OCI-LY1 (cell line): ENCODE data around the gene POU3F3.

Experiments
- CTCF ChIP-seq: fragments of 200-600 bp; sonication (generic), shearing (Covaris generic); IDR thresholded peaks from 2 replicates; pipeline ENCODE4 v1.5.1; 2017; ENCODE audit warnings: mild to moderate bottlenecking, antibody characterized with exemption, low read length, moderate library complexity, mixed read lengths
- EZH2 ChIP-seq: fragments of 200-600 bp; sonication (generic), shearing (Covaris generic); IDR thresholded peaks from 2 replicates; pipeline ENCODE4 v1.8.0; 2017; ENCODE audit warnings: borderline replicate concordance, mixed run types, mild to moderate bottlenecking, antibody characterized with exemption, low read length, moderate library complexity, mixed read lengths

GRCh38 chr2:104859291-104859765, 5.4 kb downstream of the POU3F3 start:
- TF ChIP-seq EZH2: no peak
- TF ChIP-seq CTCF: no peak
